GM19438 (cell line): Measurements from ENCODE around the gene PIMREG.

ENCODE experiments used
- ATAC-seq: cut with Tn5 transposase; IDR thresholded peaks from one replicate; pipeline ENCODE4 v1.9.1; 2021; ENCODE audit warnings: low read depth; ENCODE audit not compliant: unreplicated experiment

The PIMREG gene

GRCh38 chr17:6443692-6444570, at the start of gene PIMREG:
Gene PIMREG, plus strand, starts transcription at chr17:6444455. Its CDS starts 656 bp downstream, at chr17:6445111.
- peak; percentile 67 for ATAC-seq

DNA sequence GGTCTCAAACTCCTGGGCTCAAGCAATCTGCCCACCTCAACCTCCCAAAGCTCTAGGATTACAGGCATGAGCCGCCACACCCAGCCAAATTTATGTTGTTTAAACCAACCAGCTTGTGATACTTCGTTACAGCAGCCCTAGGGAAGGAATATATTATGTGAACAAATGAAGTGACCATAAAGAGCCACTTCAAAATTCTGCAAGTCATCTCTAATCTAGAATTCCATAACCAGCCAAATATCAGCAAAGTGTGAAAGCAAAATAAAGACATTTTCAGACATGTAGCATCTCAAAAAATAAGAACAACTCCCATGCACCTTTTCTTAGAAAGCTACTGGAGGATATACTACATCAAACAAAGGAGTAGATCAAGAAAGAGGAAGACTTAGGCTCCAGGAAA, 45.3 kb upstream of the PIMREG start:
- ATAC-seq: no peak

- ATAC-seq: no peak
Observed at GRCh38 chr17:6402258-6402657, 42.0 kb upstream of the PIMREG start.

DNA sequence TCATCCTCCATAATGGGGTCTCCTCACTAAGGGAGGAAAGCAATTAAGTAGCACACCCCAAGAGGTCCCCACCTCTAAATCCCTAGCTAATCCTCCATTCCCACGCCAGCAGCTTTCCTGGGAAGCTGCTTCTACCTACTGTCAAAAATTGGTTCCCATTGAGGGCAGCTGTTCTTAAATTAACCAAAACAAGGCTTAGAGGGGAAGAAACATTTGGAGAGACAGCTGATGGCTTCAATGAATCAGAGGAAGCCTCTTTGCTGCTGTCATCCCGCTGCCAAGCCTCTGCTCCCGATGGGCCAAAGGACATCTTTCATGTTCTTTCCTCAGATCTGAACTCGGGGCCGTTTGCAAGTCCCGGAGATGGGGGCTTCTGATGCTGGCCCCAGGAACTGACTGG, 36.0 kb upstream of the PIMREG start:
- ATAC-seq: no peak

DNA sequence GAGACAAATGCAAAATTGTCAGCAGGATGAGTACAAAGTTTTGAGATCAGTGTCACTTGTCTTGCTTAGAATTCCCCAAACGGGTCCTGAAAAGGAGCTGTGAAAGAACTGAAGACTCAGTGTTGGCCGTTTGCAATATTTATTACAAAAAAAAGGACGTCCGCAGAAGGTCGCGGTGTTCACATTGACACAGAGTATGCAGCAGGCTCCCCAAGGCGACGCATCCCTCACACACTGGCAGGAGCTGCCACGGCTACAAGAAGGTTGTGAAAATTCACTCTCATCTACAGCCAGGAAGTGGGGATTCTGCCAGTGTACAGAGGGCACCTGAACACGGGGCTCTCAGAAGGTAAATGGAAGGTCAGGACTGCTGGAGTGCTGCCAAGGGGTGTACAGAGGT, 35.5 kb upstream of the PIMREG start:
- no peak for ATAC-seq

DNA sequence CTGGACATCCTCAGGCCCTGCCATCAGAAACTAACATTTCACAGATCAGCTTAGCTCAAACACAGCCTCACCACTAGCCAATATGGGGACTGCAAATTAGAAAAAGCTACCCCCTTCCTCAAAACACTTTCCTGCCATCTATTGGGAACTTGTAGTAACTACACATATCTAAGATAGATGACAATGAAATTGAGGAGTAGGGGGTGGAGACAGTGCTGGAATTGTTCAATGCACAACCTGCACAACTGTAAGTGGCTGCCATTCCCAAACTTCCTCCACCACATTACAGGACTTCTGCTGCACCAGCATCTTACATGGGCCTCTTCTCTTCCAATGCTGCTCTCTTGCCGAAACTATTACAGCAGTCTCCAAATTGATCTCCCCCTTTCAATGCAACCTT, 31.2 kb upstream of the PIMREG start:
- ATAC-seq: no peak

- ATAC-seq: no peak
Observed at GRCh38 chr17:6415616-6416015, 28.6 kb upstream of the PIMREG start.

- no peak for ATAC-seq
Observed at GRCh38 chr17:6420173-6420641, 24.0 kb upstream of the PIMREG start.

DNA sequence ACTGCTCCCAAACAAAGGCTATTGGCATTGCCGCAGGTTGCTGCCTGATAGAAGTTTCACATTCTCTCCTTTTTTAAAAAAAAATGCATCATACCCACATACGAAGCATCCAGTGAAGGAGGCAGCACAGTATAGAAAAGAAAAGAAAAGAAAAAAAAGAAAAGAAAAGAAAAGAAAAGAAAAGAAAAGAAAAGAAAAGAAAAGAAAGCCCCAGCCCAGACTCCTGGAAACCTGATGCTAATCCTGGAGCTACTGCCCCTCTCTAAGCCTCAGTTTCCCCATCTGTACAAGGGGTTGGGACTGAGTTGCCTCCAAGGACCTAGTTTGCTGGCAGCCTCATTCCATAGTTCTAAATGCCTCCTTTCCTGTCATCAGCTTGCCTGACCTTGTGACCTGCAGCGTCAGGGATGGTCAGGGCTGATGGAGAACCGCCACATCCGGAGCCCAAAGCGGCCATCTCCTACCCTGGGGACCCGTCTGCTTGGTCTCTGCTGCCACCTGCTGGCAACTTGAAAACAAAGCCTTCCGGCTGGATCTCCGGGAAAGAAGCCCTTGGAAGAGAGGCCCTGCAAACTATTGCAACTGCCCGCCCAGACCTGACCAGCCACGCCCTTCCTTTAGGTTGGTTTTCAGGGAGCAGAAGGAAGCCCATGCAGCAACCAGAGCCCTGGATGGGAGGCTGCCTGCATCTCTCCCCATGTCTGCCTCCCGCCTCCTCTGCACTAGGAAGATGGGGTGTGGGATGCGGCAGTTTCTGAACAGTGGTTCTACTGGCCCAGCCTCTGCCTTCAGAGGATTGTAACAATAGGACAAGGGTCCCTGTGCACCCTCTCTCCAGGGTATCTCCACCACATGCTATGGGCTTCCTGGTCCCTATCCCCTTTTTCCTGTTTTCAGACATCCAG, 22.3 kb upstream of the PIMREG start:
- ATAC-seq: no peak

DNA sequence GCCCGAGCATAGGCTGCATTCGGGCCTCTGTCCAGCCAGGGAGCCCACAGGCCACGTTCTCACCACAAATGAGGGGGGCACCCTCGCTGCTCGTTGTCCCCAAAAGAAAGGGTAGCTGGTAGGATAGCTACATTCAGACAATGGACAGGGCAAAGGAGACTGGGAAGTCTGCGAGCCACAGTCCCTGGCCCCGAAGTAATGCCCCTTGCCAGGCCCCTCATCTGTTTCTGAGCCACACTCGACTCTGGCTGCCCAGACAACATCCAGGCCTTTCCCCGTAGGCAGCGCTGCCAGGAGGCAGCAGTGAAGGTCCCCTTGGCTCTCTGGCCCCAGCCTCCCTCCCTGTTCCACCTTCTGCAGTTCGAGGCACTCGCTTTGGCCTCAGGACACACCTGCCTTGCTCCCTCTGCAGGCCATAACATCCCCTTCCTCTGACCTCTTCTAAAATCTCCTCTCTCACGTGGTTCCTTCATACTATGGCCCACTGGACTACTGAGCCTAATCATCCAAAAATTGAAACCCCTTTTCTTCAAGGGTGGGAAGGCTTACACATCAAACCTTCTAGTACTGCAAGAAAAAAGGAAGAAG, 21.5 kb upstream of the PIMREG start:
- no peak for ATAC-seq

- no peak for ATAC-seq
Observed at GRCh38 chr17:6423931-6424330, 20.3 kb upstream of the PIMREG start.

DNA sequence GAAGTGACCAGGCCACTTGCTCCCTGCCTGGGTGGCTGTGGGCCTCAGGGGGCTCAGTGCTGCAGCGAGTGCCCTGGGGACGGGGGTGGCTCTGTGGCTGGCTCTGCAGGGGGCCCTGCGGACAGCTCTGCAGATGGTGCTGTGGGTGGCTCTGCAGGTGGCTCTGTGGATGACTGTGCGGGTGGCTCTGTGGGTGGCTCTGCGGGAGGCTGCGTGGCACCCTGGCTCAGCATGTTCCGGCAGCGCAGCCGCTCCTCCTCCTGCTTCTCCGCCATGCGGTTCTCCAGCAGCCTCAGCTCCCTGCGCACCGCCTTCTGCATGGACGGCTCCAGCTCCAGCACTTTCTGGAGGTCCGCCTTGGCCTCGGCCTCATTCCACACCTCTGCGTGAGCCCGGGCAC, 18.8 kb upstream of the PIMREG start:
- ATAC-seq: no peak

DNA sequence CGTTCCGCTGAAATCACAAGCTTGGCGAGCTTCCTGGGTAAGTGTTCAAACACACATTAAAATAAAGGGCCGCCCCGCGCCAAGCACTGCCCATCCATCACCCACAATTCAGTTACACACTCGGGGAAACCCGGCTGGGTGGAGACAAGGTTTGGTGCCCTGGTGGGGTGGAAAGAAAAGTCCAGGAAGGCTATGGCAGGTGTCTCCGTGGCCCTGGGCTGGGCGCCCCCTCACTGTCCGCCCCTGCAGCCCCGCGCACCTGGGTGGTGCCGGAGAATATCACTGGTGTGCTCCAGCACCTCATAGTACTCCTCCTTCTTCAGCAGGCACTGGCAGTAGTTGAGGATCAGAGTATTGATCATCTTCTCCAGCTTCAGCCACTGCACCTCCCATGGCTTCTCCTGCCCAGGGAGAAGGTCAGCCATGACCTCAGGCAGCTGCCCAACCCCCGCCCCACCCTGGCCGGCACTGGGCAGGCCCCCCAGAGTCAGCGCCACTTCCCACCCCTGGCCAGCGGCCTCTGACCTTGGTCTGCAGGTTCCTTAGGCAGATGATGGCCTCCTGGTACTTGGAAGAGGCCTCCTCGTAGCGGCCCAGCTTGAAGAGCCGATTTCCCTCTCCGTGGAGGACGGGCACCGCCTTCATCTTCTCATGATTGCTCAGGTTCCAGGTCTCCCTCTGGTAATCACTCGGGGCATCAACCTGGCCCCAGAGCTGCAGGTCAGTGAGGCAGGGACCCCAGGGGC, 17.7 kb upstream of the PIMREG start:
- ATAC-seq: no peak

DNA sequence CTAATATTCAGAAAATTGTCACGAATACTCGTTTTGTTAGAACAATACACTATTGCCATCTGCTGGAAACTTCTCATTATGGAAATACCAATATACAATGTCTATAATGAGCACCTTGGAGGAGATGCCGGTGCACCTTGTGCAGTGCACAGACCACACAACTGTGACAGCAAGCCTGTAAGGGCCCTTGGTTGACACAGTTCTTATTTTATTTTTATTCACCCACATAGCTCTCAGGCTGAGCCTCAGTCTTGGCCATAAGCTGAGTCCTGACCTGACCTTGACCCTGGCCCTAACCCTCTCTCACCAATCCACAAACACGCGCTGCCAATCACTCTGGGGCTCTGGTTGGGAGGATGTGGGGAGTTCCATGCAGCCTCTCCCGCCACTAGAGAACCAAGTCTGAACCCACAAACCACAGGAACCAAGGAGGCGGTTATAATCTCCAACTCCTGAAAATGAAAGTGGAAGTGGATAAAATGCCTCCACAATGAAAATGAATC, 16.9 kb upstream of the PIMREG start:
- ATAC-seq: no peak

DNA sequence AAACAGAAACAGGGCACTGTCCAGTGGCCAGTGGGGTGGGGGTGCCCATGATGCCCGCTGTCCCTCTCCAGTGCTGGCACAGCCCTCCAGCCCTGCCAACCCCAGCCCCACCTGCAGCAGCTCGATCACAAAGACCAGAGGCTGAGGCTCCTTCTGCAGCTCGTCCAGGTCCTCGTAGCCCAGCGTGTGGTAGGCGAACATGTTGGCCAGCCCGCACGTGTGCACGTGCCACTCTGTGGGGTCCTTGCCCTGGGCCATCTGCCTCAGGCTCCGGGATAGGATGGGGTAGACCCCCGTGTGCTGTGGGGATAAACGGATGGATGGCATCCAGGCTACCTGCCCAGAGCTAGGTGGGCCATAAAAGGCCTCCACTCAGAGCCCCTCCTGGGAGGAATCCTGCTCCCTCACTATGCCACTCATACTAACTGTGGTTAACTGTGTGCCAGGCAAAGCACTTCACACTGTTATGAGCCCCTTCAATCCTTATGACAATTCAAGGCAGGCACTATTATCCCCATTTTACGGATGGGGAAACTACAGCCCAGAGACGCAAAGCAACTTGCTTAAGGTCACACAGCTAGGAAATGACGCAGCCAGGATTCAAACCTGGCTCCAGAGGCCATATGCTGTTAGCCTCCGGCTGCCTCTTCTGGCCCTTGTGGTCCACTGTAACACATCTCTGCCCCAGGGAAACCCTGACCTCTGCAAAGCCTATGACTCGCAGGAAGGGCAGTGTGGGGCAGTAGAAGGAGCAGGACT, 15.9 kb upstream of the PIMREG start:
- no peak for ATAC-seq

DNA sequence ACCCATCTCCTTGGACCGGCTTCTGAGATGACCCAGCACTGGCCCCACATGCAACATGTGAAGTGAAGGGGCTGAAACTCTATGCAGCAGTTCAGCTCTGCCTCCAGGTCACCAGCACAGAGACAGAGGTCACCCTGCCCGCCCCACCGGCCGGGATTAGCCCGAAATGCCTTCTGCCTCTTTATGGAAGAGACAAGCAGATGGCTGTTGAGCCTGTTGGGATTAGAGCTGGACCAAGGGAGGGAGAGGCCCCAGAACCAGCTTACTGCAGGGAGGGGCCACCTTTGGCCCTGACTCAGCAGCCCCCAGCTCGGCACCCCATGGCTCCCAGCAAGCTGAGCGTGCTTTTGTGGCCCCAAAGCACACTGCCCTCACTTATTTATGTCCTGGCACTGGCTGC, 15.0 kb upstream of the PIMREG start:
- no peak for ATAC-seq

GRCh38 chr17:6430769-6431168, 13.5 kb upstream of the PIMREG start:
- ATAC-seq: no peak

DNA sequence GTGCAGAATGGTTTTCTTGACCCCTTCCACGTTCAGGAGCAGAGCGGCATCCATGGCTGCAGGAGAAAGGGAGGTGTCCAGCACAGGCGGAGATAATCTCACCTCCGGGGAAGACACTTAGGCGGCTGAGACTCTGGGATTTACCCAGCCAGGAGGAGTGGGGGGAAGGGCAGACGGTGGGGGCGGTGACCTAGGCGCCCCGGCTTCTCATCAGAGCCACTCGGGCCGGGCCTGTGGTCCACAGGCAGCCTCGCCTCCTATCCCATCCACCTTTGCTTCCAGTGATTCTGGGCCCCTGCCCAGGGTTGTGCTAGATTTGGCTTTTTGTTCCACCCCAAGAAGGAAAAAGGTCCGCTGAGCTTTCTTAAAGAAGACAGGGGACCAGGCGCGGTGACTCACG, 9.2 kb upstream of the PIMREG start, which contains the start of gene AIPL1:
Gene AIPL1, minus strand, starts transcription at position 71 of the 400 bp plus-strand sequence. Its CDS starts 17 bp downstream, at position 54.
- ATAC-seq: no peak

DNA sequence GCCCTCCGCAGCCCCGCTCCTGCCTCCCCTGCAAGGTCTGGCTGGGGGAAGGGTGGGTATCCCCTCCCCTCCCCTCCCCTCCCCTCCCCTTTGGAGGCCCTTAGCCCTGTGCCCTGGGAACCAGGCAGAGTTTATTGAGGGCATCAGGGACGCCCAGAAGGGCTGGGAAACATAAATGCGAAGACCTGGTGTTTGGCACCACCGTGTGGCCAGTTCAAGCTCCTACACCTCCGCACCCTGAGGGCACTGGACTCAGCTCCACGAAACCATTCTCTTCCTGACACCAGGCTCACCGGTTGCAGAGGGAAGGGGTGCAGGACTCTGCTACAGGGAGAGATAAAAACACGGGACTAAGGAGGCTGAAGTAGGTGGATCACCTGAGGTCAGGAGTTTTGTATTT, 8.3 kb upstream of the PIMREG start:
- no peak for ATAC-seq
